ENCODE data around the gene BARD1. TPM values are rescaled to one million over a fixed set of nuclear protein-coding genes. Genes with fewer than 3 reads are reported as not detected.

The BARD1 gene
- total and polyA plus RNA-seq, 2 of the 13 experiments (the other 11 are each of a cell fraction or from before 2014, with no cell fraction given) = 5.3 to 30.4 TPM

GRCh38 chr2:214809751-214810564, 475 bp upstream of the BARD1 start (continued):
- TF ChIP-seq ZNF280D (CRISPR knock-in tag; IDR thresholded peaks at IDR 0.05) (no peak), KDM1A (CRISPR knock-in tag; IDR thresholded peaks at IDR 0.05) (no peak), CBX5 (CRISPR knock-in tag; IDR thresholded peaks at IDR 0.05; ENCODE audit: borderline replicate concordance) (0 out of 2 replicates have a peak, but pooled peaks have one; percentile 34), NFIC (IDR thresholded peaks at IDR 0.05; ENCODE audit: low read length) (no peak), NFE2 (CRISPR knock-in tag; IDR thresholded peaks at IDR 0.05) (no peak), CREB3 (CRISPR knock-in tag; IDR thresholded peaks at IDR 0.05) (0 out of 2 replicates have a peak, but pooled peaks have one; percentile 67), ZFP82 (CRISPR knock-in tag; IDR thresholded peaks at IDR 0.05; ENCODE audit: borderline replicate concordance) (no peak), ZNF775 (CRISPR knock-in tag; IDR thresholded peaks at IDR 0.05; ENCODE audit: borderline replicate concordance) (no peak; the same call in 1 of the 2 replicates), ZNF703 (CRISPR knock-in tag; IDR thresholded peaks at IDR 0.05; ENCODE audit: borderline replicate concordance) (no peak), ZNF143 (CRISPR knock-in tag; IDR thresholded peaks at IDR 0.05) (peak; percentile 21; the same call in 1 of the 2 replicates), HNF4A (CRISPR knock-in tag; IDR thresholded peaks at IDR 0.05) (no peak; the same call in 1 of the 2 replicates), ZNF556 (CRISPR knock-in tag; IDR thresholded peaks at IDR 0.05; ENCODE audit: borderline replicate concordance) (no peak), PITX1 (CRISPR knock-in tag; IDR thresholded peaks at IDR 0.05) (no peak), PAXIP1 (CRISPR knock-in tag; conservative IDR thresholded peaks at IDR 0.05) (peak; percentile 75), ZNF597 (CRISPR knock-in tag; IDR thresholded peaks at IDR 0.05) (no peak), ZNF205 (CRISPR knock-in tag; IDR thresholded peaks at IDR 0.05) (no peak), ZNF460 (CRISPR knock-in tag; IDR thresholded peaks at IDR 0.05; ENCODE audit: borderline replicate concordance) (no peak), ZFP37 (CRISPR knock-in tag; IDR thresholded peaks at IDR 0.05; ENCODE audit: borderline replicate concordance) (no peak), EED (CRISPR knock-in tag; IDR thresholded peaks at IDR 0.05) (peak; percentile 27; the same call in 1 of the 2 replicates), ATM (IDR thresholded peaks at IDR 0.05; ENCODE audit: borderline replicate concordance) (no peak), MTF2 (CRISPR knock-in tag; IDR thresholded peaks at IDR 0.05; ENCODE audit: borderline replicate concordance) (no peak)
